GM21529 (cell line): ENCODE data around the gene GPR183.
"Not testable (repeated sequence)": the region's sequence is repeated elsewhere in the genome, so short reads cannot be mapped to it uniquely, and the experiment has no call there.

Experiments
- ATAC-seq: cut with Tn5 transposase; IDR thresholded peaks from one replicate; pipeline ENCODE4 v1.9.1; 2021; ENCODE audit not compliant: unreplicated experiment

The GPR183 gene

GRCh38 chr13:99250982-99251825 lies 56.0 kb downstream of the GPR183 start:
- no peak for ATAC-seq

- ATAC-seq, result not testable (repeated sequence)
Observed at GRCh38 chr13:99249606-99250005, 57.6 kb downstream of the GPR183 start.

GRCh38 chr13:99249178-99249577 lies 58.0 kb downstream of the GPR183 start:
- ATAC-seq, result not testable (repeated sequence)

DNA sequence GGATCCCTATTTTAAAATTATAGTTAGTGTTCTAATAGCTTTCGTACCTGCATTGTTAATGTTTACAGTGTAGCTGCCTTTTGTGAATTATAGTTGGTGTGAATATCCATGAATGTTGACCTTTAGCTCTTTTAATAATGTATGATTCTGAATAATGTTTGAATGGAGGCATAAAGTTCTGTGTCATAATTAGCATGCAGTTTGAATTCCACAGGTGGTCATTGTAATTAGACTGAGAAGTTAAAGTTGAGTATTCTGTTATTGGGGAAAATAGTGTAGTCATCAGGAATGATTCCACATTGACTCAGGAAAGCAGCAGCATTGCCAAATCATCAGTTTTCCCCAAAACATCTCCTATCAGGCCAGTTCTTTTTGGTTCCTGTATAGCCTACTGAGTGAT lies 61.1 kb downstream of the GPR183 start:
- ATAC-seq, result no peak
